Measurements from ENCODE around the gene PLEKHA7.

PLEKHA7 gene

GRCh38 chr11:16801288-16801980 lies 212.8 kb downstream of the PLEKHA7 start:
- DNase-seq = no peak

GRCh38 chr11:16800382-16800781 lies 213.8 kb downstream of the PLEKHA7 start:
- DNase-seq = no peak

GRCh38 chr11:16799890-16800289 lies 214.3 kb downstream of the PLEKHA7 start:
- no peak for DNase-seq

GRCh38 chr11:16799221-16799620 lies 215.0 kb downstream of the PLEKHA7 start:
- DNase-seq = peak; percentile 33

- DNase-seq = no peak
Observed at GRCh38 chr11:16797776-16798175, 216.4 kb downstream of the PLEKHA7 start.

- DNase-seq = no peak
Observed at GRCh38 chr11:16796311-16796710, 217.9 kb downstream of the PLEKHA7 start.

- peak; percentile 79 for DNase-seq
Observed at GRCh38 chr11:16795146-16795545, 219.1 kb downstream of the PLEKHA7 start.

GRCh38 chr11:16794047-16794818 lies 220.0 kb downstream of the PLEKHA7 start:
- no peak for DNase-seq

- no peak for DNase-seq
Observed at GRCh38 chr11:16793511-16793910, 220.7 kb downstream of the PLEKHA7 start.

GRCh38 chr11:16793009-16793408 lies 221.2 kb downstream of the PLEKHA7 start:
- DNase-seq = no peak

- peak; percentile 71 for DNase-seq
Observed at GRCh38 chr11:16792426-16792825, 221.8 kb downstream of the PLEKHA7 start.

GRCh38 chr11:16791191-16791961 lies 222.8 kb downstream of the PLEKHA7 start:
- DNase-seq = peak; percentile 42

GRCh38 chr11:16790486-16791190 lies 223.6 kb downstream of the PLEKHA7 start:
- peak; percentile 59 for DNase-seq

GRCh38 chr11:16789560-16790485 lies 224.4 kb downstream of the PLEKHA7 start:
- no peak for DNase-seq

GRCh38 chr11:16789063-16789420 lies 225.2 kb downstream of the PLEKHA7 start:
- DNase-seq = no peak

GRCh38 chr11:16788141-16789062 lies 225.8 kb downstream of the PLEKHA7 start:
- peak; percentile 81 for DNase-seq

GRCh38 chr11:16787035-16787742 lies 227.0 kb downstream of the PLEKHA7 start:
- no peak for DNase-seq

GRCh38 chr11:16786131-16786530 lies 228.1 kb downstream of the PLEKHA7 start:
- DNase-seq = no peak

- DNase-seq = peak; percentile 85
Observed at GRCh38 chr11:16785520-16786128, 228.6 kb downstream of the PLEKHA7 start.

- no peak for DNase-seq
Observed at GRCh38 chr11:16784666-16785065, 229.5 kb downstream of the PLEKHA7 start.
